T-helper 9 cell (primary cell): ENCODE results near the gene FRAS1.
"Not testable (repeated sequence)": the region's sequence is repeated elsewhere in the genome, so short reads cannot be mapped to it uniquely, and the experiment has no call there.

Source experiments
- DNase-seq: peaks from one replicate; pipeline ENCODE4 v3.0.0-alpha.2; 2020

Gene FRAS1

GRCh38 chr4:78218260-78218659 lies 161.1 kb downstream of the FRAS1 start:
- no peak for DNase-seq

GRCh38 chr4:78219825-78220224 lies 162.7 kb downstream of the FRAS1 start:
- DNase-seq = no peak

- no peak for DNase-seq
Measured at GRCh38 chr4:78220283-78220682, 163.2 kb downstream of the FRAS1 start.

- DNase-seq = no peak
Measured at GRCh38 chr4:78222575-78223186, 165.6 kb downstream of the FRAS1 start.

DNA sequence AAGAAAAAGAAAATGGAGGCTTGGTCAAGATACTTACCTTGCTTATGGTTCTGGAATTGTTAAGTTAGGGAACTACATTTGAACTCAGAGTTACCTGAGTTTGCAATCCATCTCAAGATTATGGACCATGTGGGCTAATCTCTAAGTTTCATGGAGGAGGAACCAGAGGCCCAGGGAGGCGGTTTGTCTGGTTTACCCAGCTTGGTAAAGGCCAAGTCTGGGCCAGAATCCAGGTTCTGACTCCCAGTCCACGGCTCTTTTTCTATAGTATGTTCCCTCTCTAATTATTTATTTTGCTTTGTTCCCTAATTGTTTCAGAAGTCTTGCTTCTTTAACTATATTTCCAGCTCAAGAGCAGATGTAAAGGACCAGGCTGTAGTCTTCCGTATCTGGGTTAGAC lies 168.1 kb downstream of the FRAS1 start:
- no peak for DNase-seq

DNA sequence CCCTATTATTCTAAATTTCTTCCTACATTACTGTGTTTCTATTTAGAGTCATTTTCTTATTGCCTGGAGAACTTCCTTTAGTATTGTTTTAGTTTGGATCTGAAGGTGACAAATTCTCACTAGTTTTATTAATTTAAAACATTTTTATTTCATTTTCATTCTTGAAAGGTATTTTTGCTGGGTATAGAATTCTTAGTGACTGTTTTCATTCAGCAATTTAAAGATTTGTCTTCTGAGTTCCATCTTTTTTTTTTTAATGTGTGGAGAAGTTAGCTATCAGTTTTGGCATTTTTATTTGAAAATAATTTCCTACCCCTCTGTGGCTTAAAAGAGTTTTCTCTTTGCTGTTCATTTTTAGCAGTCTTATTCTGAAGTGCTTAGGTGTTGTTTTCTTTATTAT lies 169.2 kb downstream of the FRAS1 start:
- DNase-seq = no peak

GRCh38 chr4:78227411-78228057 lies 170.4 kb downstream of the FRAS1 start:
- DNase-seq = no peak

DNA sequence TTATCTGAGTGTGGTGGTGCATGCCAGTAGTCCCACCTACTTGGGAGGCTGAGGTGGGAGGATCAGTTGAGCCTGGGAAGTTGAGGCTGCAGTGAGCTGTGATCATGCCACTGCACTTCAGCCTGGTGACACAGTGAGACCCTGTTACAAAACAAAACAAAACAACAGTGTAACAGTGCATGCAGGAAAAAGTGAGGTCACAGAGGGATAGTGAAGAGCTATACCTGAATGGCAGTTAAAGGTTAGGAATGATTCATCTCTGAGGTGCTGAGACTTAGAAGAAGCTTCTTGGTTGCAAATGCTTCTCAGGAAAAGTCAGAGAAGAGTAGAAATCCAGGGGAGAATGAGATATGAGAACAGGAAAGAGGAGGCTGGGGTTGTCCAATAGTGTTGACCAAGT lies 178.7 kb downstream of the FRAS1 start:
- DNase-seq = no peak

GRCh38 chr4:78237360-78237759 lies 180.2 kb downstream of the FRAS1 start:
- DNase-seq = no peak

GRCh38 chr4:78242071-78242470 lies 184.9 kb downstream of the FRAS1 start:
- no peak for DNase-seq

DNA sequence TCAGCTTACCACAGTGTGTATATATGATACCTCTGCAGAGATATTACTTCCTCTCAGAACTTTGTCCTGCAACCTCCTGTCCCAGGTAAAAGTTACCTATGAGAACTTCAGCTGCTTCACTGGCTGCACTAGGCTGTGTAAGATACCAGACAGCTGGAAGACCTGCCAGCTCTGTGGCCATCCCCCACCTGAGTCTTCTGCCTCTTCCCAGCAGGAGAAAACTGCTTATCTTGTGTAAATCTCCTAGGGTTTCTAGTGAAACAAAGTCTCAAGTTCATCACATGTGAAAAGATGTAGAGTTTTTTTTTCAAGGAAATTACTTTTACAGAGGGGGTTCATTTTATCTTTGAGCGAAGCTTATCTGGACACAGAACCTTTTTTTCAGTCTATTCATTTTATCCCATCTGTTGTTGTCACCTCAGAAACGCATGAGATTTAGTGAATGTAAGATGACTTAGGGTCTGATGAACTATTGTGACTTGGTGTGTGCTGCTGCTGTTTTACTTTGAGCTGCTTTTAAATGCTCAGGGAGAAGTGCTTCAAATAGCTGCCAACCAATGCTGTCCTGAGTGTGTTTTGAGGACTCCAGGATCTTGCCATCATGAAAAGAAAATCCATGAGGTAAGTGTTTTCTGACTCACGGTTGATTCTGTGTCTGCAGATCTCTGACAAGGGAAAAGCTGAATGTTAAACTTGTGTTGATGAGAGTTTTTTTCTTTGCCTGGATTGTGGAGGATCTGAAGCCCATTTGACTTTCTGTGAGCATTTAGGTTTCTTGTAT lies 187.8 kb downstream of the FRAS1 start:
- no peak for DNase-seq

- no peak for DNase-seq
Measured at GRCh38 chr4:78247536-78248285, 190.6 kb downstream of the FRAS1 start.

GRCh38 chr4:78250500-78250899 lies 193.4 kb downstream of the FRAS1 start:
- no peak for DNase-seq

DNA sequence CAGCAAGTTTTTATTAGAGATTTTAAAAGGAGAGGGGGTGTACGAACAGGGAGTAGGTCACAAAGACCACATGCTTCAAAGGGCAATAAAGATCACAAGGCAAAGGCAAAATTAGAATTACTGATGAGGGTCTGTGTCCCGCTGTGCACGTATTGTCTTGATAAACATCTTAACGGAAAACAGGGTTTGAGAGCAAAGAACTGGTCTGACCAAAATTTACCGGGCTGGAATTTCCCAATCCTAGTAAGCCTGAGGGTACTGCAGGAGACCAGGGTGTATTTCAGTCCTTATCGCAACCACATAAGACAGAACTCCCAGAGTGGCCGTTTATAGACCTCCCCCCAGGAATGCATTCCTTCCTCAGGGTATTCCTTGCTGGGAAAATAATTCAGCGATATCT lies 195.7 kb downstream of the FRAS1 start:
- DNase-seq = not testable (repeated sequence)

DNA sequence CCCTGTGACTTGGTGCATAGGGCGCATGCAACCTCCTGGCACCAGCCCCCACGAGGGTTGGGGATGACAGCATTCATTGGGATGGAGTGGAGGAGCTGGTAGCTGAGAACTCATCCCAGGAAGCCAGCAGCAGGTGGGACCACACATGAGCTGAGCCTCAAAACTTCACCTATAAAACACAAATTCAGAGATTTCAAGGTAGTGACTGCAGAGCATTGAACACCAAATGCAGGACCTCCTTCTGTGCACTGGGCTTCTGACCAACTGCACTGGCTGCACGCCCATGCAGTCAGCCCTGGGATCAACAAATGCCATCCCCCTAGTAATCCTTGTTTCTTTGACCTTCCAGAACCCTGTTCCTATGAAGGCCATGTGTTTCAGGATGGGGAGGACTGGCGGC lies 197.8 kb downstream of the FRAS1 start:
- no peak for DNase-seq

- no peak for DNase-seq
Measured at GRCh38 chr4:78265006-78265405, 207.9 kb downstream of the FRAS1 start.

GRCh38 chr4:78267790-78268189 lies 210.7 kb downstream of the FRAS1 start:
- DNase-seq = no peak

DNA sequence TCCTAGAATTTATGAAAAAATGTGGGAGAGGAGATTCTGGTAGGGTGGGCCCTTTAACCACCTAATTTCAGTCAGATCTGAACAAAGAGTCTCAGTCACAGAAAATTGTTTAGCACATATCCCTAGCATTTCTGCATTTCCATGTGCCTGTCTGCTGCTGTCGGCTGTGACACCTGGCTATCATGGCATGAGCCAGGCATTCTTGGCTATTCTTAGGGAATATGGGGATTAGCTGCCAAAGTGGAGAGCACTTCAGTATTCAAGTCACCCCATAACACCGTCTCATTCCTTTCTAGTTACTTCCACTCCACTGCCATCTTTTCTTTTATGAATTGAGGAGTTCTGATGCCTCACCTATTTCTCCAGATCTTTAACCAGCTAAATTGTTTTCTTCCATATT lies 211.5 kb downstream of the FRAS1 start:
- no peak for DNase-seq

- not testable (repeated sequence) for DNase-seq
Measured at GRCh38 chr4:78275450-78275849, 218.3 kb downstream of the FRAS1 start.

DNA sequence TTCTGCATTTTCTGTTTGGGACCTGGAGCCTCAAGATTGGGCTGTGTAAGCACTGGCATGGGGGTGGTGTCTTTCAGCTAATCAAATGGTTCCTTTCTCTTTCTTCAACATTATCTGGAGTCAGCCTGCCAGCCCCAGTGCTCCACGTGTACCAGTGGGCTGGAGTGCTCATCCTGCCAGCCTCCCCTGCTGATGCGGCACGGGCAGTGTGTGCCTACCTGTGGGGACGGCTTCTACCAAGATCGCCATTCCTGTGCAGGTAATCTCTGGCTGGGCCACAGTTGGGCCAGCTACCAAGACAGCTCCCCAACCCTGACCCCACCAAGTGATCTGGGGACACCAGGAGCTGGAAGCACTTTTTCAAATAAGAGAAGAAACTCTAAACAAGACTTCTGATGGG lies 229.2 kb downstream of the FRAS1 start:
- no peak for DNase-seq

DNA sequence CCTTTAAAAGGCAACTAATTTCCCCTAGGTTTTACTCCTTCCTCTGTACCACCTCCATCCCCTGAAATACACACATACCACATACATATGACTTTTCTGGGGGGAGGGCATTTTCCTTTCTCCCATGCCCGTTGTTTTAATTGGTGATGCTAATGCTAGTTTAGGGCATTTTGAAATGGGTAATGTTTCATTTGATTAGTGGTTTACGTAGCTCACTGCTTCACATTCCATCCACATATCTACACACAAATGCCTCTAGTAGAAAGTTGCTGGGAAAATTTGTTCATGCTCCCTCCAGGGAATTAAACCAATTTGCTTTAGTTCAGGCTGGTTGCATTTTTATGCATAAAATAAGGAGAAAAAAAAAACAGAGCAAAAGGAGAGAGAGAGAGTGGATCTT lies 231.2 kb downstream of the FRAS1 start:
- no peak for DNase-seq

- DNase-seq = no peak
Measured at GRCh38 chr4:78291277-78291676, 234.2 kb downstream of the FRAS1 start.

- DNase-seq = no peak
Measured at GRCh38 chr4:78292341-78292740, 235.2 kb downstream of the FRAS1 start.
